ENCODE measurements around the gene ZSCAN10. TPM values are rescaled to one million over a fixed set of nuclear protein-coding genes. Genes with fewer than 3 reads are reported as not detected.
"Not testable (repeated sequence)": the region's sequence is repeated elsewhere in the genome, so short reads cannot be mapped to it uniquely, and the experiment has no call there.

ZSCAN10 gene
- total and polyA plus RNA-seq, 4 donors, result not detected

DNA sequence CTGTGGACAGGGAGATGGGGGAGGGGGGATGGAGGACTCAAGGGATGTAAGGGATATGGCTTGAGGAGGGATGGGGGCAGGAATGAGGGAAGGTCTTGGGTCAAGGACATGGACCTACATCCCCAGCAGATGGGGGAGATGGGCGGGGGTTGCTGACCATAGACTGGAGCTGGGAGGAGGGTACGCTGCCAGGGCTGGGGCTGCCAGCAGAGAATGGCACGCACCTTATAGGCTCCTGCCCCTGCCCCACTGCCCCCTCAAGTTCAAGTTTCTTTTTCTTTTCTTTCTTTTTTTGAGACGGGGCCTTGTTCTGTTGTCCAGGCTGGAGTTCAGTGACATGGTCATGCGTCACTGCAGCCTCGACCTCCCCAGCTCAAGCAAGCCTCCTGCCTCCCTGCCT lies 23.1 kb downstream of the ZSCAN10 start:
- not testable (repeated sequence) for H3K36me3 ChIP-seq (ENCODE audit: control insufficient read depth, insufficient read depth, low read length); H3K4me3 ChIP-seq (ENCODE audit: low read depth, low read length); H3K27me3 ChIP-seq (ENCODE audit: control insufficient read depth, insufficient read depth, low read length); DNase-seq (ENCODE audit: low read depth in 4 of 6, low spot score in 6 of 6); H3K9me3 ChIP-seq (ENCODE audit: control insufficient read depth, insufficient read depth, low read length); H3K27ac ChIP-seq (ENCODE audit: low read depth, low read length); H3K4me1 ChIP-seq (ENCODE audit: control insufficient read depth, insufficient read depth, low read length)
- 78% methylated on average over 4 of the region's 6 CpGs for WGBS (ENCODE audit: insufficient coverage)

DNA sequence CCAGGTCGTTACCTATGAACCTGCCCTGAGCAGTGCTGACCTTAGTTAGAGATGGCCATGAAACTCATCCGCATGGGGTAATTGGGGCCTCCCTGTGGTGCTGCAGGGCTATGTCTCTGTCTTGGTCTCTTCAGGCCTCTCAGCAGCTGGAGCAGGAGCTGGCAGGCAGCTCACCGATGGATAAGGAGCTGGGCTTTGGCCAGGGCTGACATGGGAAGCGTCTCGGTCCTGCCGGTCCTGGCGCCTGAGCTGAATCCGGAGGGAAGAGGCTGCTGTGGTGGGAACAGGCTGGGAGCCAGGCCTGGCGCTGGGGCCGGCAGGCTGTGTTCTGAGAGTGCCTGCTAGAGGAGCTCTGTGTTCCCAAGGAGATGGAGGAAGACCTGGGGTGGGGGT lies 23.6 kb downstream of the ZSCAN10 start:
- Histone ChIP-seq H3K4me3 (ENCODE audit: low read depth, low read length) (no peak overlapping the region), H3K36me3 (ENCODE audit: control insufficient read depth, insufficient read depth, low read length) (no peaks in the 10 kb centered on the region), H3K27me3 (ENCODE audit: control insufficient read depth, insufficient read depth, low read length) (peaks cover 2% of the 10 kb centered on the region), H3K4me1 (ENCODE audit: control insufficient read depth, insufficient read depth, low read length) (peaks cover 7% of the 10 kb centered on the region), H3K27ac (ENCODE audit: low read depth, low read length) (no peak overlapping the region), H3K9me3 (ENCODE audit: control insufficient read depth, insufficient read depth, low read length) (no peaks in the 10 kb centered on the region)
- WGBS (ENCODE audit: insufficient coverage), result 23% methylated on average over 10 of the region's 10 CpGs
- DNase-seq (ENCODE audit: low read depth in 4 of 6, low spot score in 6 of 6), result peak in 2 of 6 donors; percentile 64

DNA sequence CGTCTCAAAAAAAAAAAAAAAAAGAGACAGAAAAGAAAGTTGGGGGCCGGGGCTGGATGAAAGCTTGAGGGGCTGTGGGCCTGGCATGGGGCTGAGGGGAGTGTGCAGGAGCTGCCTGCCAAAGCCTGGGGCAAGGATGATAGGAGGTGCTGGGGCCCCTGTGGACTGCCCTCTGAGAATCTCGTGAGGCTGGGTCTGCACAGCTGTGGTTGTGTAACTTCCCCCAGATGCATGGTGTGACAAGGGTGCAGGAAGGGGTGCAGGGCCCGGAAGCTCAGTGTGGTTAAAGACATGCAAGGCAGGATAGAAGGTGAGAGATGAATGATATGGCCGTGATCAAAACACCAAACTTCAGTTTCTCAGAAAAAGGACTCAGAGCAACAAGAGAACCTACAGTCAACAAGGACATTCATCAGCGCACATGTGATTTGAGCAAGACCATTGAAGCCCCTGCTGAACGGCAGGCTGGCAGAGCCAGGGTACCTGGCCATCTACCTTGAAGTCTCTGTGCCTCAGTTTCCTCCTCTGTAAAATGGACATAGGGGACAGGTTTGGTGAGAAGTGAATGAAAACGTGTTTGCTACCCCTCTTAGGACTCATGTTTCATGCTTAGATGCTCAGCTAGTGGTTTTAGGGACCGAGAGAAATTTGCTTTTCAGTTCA lies 24.1 kb downstream of the ZSCAN10 start:
- Histone ChIP-seq H3K36me3 (ENCODE audit: control insufficient read depth, insufficient read depth, low read length) (no peaks in the 10 kb centered on the region), H3K9me3 (ENCODE audit: control insufficient read depth, insufficient read depth, low read length) (no peaks in the 10 kb centered on the region), H3K4me1 (ENCODE audit: control insufficient read depth, insufficient read depth, low read length) (peaks cover 7% of the 10 kb centered on the region), H3K27me3 (ENCODE audit: control insufficient read depth, insufficient read depth, low read length) (peaks cover 2% of the 10 kb centered on the region), H3K4me3 (ENCODE audit: low read depth, low read length) (no peak overlapping the region), H3K27ac (ENCODE audit: low read depth, low read length) (no peak overlapping the region)
- WGBS (ENCODE audit: insufficient coverage), result 62% methylated on average over 6 of the region's 9 CpGs
- no peak for DNase-seq (ENCODE audit: low read depth in 4 of 6, low spot score in 6 of 6)

DNA sequence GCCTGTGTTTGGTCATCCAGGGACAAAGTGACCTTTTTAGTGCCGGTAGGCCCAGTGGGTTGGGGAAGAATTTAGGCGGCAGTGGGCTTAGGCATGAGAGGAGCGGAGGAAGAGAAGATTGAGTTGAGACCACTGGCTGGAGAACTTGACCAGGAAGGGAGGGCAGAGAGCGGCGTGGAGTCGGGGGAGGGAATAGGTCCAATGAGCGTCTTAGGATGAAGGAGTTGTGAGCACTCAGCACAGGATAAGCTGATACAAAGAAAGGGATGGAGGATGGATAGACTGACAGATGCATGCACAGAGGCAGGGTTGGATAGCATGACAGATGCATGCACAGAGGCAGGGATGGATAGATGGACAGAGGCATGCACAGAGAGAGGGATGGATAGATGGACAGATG lies 25.6 kb downstream of the ZSCAN10 start:
- Histone ChIP-seq H3K4me1 (ENCODE audit: control insufficient read depth, insufficient read depth, low read length) (peaks cover 7% of the 10 kb centered on the region), H3K4me3 (ENCODE audit: low read depth, low read length) (no peak overlapping the region), H3K36me3 (ENCODE audit: control insufficient read depth, insufficient read depth, low read length) (no peaks in the 10 kb centered on the region), H3K27ac (ENCODE audit: low read depth, low read length) (no peak overlapping the region), H3K9me3 (ENCODE audit: control insufficient read depth, insufficient read depth, low read length) (no peaks in the 10 kb centered on the region), H3K27me3 (ENCODE audit: control insufficient read depth, insufficient read depth, low read length) (no peaks in the 10 kb centered on the region)
- WGBS (ENCODE audit: insufficient coverage), result 95% methylated on average over 7 of the region's 7 CpGs
- DNase-seq (ENCODE audit: low read depth in 4 of 6, low spot score in 6 of 6), result no peak

DNA sequence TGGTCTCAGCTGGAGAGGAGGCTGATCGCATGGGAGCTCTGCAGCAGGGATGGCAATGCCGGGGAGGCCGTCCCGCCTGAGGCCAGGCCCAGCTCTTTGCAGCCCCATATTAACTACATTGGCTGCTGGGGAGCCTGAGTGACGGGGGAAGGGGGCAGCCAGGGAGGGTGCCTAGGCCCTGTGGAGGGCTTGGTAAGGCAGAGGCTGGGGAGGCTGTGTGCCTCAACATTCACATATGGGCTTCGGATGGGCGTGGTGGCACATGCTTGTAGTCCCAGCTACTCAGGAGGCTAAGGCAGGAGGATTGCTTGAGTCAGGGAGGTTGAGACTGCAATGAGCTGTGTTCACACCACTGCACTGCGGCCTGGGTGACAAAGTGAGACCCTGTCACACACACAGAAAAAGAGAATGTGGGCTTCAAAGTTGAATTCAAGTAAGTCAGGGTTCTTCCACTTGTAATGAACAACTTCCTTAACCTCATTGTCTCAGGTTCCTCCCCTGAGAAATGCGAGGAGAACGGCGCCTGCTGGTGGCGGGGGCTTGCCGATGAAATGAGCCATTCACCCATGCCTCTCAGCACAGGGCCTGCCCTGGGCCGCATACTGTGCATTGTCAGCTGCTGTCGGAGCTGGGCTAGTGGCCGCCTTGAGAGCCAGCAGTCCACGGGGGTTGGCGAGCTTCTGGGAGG lies 26.4 kb downstream of the ZSCAN10 start:
- H3K4me3 ChIP-seq (ENCODE audit: low read depth, low read length); H3K9me3 ChIP-seq (ENCODE audit: control insufficient read depth, insufficient read depth, low read length); H3K36me3 ChIP-seq (ENCODE audit: control insufficient read depth, insufficient read depth, low read length); H3K27ac ChIP-seq (ENCODE audit: low read depth, low read length); H3K27me3 ChIP-seq (ENCODE audit: control insufficient read depth, insufficient read depth, low read length); DNase-seq (ENCODE audit: low read depth in 4 of 6, low spot score in 6 of 6); H3K4me1 ChIP-seq (ENCODE audit: control insufficient read depth, insufficient read depth, low read length): not testable (repeated sequence)
- WGBS (ENCODE audit: insufficient coverage), result 20% methylated on average over 3 of the region's 18 CpGs

DNA sequence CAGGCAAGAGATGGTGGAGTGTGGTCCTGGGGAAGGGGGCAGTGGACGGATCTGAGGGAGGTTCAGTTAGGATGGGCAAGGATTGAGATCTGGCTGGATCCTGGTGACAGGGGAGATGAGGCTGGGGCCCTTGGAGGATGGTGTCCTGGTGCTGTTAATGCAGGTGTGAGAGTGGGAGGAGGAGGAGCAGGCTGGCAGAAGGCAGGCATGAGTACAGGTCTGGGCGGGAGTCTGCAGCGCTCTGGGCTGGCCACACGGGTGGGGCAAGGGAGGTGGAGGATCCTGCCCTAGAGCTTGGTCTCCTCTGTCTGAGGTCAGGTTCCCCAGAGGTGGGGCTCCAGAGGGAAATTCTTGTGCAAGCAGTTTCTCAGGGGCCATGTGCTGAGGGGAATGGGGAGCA lies 26.9 kb downstream of the ZSCAN10 start:
- 68% methylated on average over 2 of the region's 4 CpGs for WGBS (ENCODE audit: insufficient coverage)
- not testable (repeated sequence) for H3K36me3 ChIP-seq (ENCODE audit: control insufficient read depth, insufficient read depth, low read length); H3K9me3 ChIP-seq (ENCODE audit: control insufficient read depth, insufficient read depth, low read length)

DNA sequence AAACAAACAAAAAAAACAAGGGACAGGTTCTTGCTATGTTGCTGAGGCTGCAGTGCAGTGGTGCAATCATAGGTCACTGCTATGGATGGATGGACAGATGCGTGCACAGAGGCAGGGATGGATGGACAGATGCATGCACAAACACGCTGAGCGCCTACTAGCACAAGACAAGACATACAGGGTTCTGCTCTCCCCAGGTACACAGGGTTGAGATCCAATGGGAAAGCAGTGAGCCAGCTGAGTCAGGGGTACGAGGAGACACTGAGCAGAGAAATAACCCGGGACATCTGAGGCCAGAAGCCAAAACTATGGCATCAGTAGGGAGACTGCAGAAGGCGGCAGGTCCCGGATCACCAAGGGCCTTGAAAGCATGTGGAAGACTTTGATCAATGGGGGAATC lies 27.4 kb downstream of the ZSCAN10 start:
- Histone ChIP-seq H3K27me3 (ENCODE audit: control insufficient read depth, insufficient read depth, low read length) (no peaks in the 10 kb centered on the region), H3K9me3 (ENCODE audit: control insufficient read depth, insufficient read depth, low read length) (no peaks in the 10 kb centered on the region)
- 82% methylated on average over 7 of the region's 7 CpGs for WGBS (ENCODE audit: insufficient coverage)

More for the DNA sequence above, 26.9 kb downstream of the ZSCAN10 start:
- not testable (repeated sequence) for H3K27me3 ChIP-seq (ENCODE audit: control insufficient read depth, insufficient read depth, low read length); H3K4me1 ChIP-seq (ENCODE audit: control insufficient read depth, insufficient read depth, low read length); H3K4me3 ChIP-seq (ENCODE audit: low read depth, low read length); DNase-seq (ENCODE audit: low read depth in 4 of 6, low spot score in 6 of 6); H3K27ac ChIP-seq (ENCODE audit: low read depth, low read length)

DNA sequence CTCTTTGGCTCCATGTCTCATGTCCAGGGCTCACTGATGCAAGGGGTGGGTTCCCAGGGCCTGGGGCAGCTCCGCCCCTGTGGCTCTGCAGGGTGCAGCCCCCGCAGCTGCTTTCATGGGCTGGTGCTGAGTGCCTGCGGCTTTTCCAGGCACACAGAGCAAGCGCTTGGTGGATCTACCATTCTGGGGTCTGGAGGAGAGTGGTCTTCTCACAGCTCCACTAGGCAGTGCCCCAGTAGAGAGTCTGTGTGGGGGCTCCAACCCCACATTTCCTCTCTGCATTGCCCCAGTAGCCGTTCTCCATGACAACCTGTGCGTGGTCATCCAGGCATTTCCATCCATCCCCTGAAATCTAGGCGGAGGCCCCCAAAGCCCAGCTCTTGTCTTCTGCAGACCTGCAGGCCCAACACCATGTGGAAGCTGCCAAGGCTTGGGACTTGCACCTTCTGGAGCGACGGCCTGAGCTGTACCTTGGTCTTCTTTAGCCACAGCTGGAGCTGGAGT lies 28.4 kb downstream of the ZSCAN10 start:
- no peaks in the 10 kb centered on the region for H3K36me3 ChIP-seq (ENCODE audit: control insufficient read depth, insufficient read depth, low read length)
- no peak for DNase-seq (ENCODE audit: low read depth in 4 of 6, low spot score in 6 of 6)
- no peaks in the 10 kb centered on the region for H3K27me3 ChIP-seq (ENCODE audit: control insufficient read depth, insufficient read depth, low read length)
- whole genome bisulfite sequencing (ENCODE audit: insufficient coverage), result 77% methylated on average over 7 of the region's 9 CpGs
- H3K27ac ChIP-seq (ENCODE audit: low read depth, low read length), result no peak overlapping the region
- H3K9me3 ChIP-seq (ENCODE audit: control insufficient read depth, insufficient read depth, low read length), result no peaks in the 10 kb centered on the region
- no peak overlapping the region for H3K4me3 ChIP-seq (ENCODE audit: low read depth, low read length)
- peaks cover 7% of the 10 kb centered on the region for H3K4me1 ChIP-seq (ENCODE audit: control insufficient read depth, insufficient read depth, low read length)

More for the DNA sequence above, 27.4 kb downstream of the ZSCAN10 start:
- Histone ChIP-seq H3K27ac (ENCODE audit: low read depth, low read length) (no peak overlapping the region), H3K36me3 (ENCODE audit: control insufficient read depth, insufficient read depth, low read length) (no peaks in the 10 kb centered on the region), H3K4me1 (ENCODE audit: control insufficient read depth, insufficient read depth, low read length) (peaks cover 7% of the 10 kb centered on the region), H3K4me3 (ENCODE audit: low read depth, low read length) (no peak overlapping the region)
- no peak for DNase-seq (ENCODE audit: low read depth in 4 of 6, low spot score in 6 of 6)

DNA sequence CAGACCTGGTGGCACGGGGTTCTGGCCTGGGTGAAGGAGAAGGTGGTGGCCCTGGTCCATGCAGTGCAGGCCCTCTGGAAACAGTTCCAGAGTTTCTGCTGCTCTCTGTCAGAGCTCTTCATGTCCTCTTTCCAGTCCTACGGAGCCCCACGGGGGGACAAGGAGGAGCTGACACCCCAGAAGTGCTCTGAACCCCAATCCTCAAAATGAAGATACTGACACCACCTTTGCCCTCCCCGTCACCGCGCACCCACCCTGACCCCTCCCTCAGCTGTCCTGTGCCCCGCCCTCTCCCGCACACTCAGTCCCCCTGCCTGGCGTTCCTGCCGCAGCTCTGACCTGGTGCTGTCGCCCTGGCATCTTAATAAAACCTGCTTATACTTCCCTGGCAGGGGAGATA lies 29.9 kb downstream of the ZSCAN10 start:
- WGBS (ENCODE audit: insufficient coverage), result 87% methylated on average over 10 of the region's 11 CpGs
- not testable (repeated sequence) for H3K9me3 ChIP-seq (ENCODE audit: control insufficient read depth, insufficient read depth, low read length); H3K4me3 ChIP-seq (ENCODE audit: low read depth, low read length); H3K4me1 ChIP-seq (ENCODE audit: control insufficient read depth, insufficient read depth, low read length); DNase-seq (ENCODE audit: low read depth in 4 of 6, low spot score in 6 of 6); H3K27ac ChIP-seq (ENCODE audit: low read depth, low read length); H3K27me3 ChIP-seq (ENCODE audit: control insufficient read depth, insufficient read depth, low read length); H3K36me3 ChIP-seq (ENCODE audit: control insufficient read depth, insufficient read depth, low read length)

DNA sequence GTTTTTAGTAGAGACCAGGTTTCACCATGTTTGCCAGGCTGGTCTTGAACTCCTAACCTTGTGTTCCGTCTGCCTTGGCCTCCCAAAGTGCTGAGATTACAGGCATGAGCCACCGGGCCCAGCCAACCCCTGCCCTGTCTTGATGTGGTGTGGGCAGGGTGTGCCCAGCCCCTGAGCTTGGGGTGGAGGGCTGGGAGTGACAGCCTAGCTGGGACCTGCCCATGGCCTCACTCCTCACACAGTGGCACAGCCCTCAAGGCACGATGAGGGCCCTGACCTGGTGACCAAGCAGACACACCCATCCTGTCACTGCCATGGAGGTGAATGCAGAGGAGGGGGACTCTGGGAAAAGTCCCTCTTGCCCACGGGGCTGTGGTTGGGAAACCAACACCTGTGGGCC lies 30.6 kb downstream of the ZSCAN10 start:
- no peak for DNase-seq (ENCODE audit: low read depth in 4 of 6, low spot score in 6 of 6)
- H3K9me3 ChIP-seq (ENCODE audit: control insufficient read depth, insufficient read depth, low read length), result no peaks in the 10 kb centered on the region
- peaks cover 4% of the 10 kb centered on the region for H3K4me1 ChIP-seq (ENCODE audit: control insufficient read depth, insufficient read depth, low read length)
- no peaks in the 10 kb centered on the region for H3K27me3 ChIP-seq (ENCODE audit: control insufficient read depth, insufficient read depth, low read length)
- 83% methylated on average over 3 of the region's 4 CpGs for WGBS (ENCODE audit: insufficient coverage)
- H3K36me3 ChIP-seq (ENCODE audit: control insufficient read depth, insufficient read depth, low read length), result no peaks in the 10 kb centered on the region
- no peak overlapping the region for H3K4me3 ChIP-seq (ENCODE audit: low read depth, low read length)
- no peak overlapping the region for H3K27ac ChIP-seq (ENCODE audit: low read depth, low read length)
